Measurements from ENCODE around the gene SLC17A9. TPM values are rescaled to one million over a fixed set of nuclear protein-coding genes. Genes with fewer than 3 reads are reported as not detected.

SLC17A9 gene
- total RNA-seq, 1 donor from 2014 or later: 7.0 TPM

GRCh38 chr20:63005365-63005861 is 52.9 kb downstream of the SLC17A9 start:
- Mint-ChIP-seq H3K27me3 (ENCODE audit: unreplicated experiment) (peaks cover 13% of the 10 kb centered on the region), H3K4me3 (ENCODE audit: unreplicated experiment) (no peak overlapping the region), H3K9me3 (ENCODE audit: unreplicated experiment) (no peaks in the 10 kb centered on the region), H3K27ac (ENCODE audit: unreplicated experiment) (no peak overlapping the region), H3K36me3 (ENCODE audit: low read depth, unreplicated experiment) (peaks cover 3% of the 10 kb centered on the region), H3K4me1 (ENCODE audit: unreplicated experiment) (no peaks in the 10 kb centered on the region)
- DNase-seq (ENCODE audit: low spot score): no peak
- no peak for TF ChIP-seq CTCF (IDR thresholded peaks at IDR 0.05; ENCODE audit: unreplicated experiment)

GRCh38 chr20:63005862-63006539 is 53.5 kb downstream of the SLC17A9 start:
- no peaks in the 10 kb centered on the region for H3K4me1 Mint-ChIP-seq (ENCODE audit: unreplicated experiment)
- no peak overlapping the region for H3K27ac Mint-ChIP-seq (ENCODE audit: unreplicated experiment)
- no peak overlapping the region for H3K4me3 Mint-ChIP-seq (ENCODE audit: unreplicated experiment)
- no peak for DNase-seq (ENCODE audit: low spot score)
- peaks cover 11% of the 10 kb centered on the region for H3K27me3 Mint-ChIP-seq (ENCODE audit: unreplicated experiment)
- TF ChIP-seq CTCF (IDR thresholded peaks at IDR 0.05; ENCODE audit: unreplicated experiment): no peak
- peaks cover 3% of the 10 kb centered on the region for H3K36me3 Mint-ChIP-seq (ENCODE audit: low read depth, unreplicated experiment)
- no peaks in the 10 kb centered on the region for H3K9me3 Mint-ChIP-seq (ENCODE audit: unreplicated experiment)

GRCh38 chr20:63006540-63007359 is 54.2 kb downstream of the SLC17A9 start, which contains the start of gene BHLHE23:
TSS of gene BHLHE23 (minus strand) at chr20:63006964. CDS start at chr20:63006774, 190 bp downstream.
- no peaks in the 10 kb centered on the region for H3K9me3 Mint-ChIP-seq (ENCODE audit: unreplicated experiment)
- no peak within 1 kb of the TSS for H3K4me3 Mint-ChIP-seq (ENCODE audit: unreplicated experiment)
- H3K27me3 Mint-ChIP-seq (ENCODE audit: unreplicated experiment): peaks cover 11% of the 10 kb centered on the region
- H3K4me1 Mint-ChIP-seq (ENCODE audit: unreplicated experiment): no peaks in the 10 kb centered on the region
- TF ChIP-seq CTCF (IDR thresholded peaks at IDR 0.05; ENCODE audit: unreplicated experiment): no peak
- H3K36me3 Mint-ChIP-seq (ENCODE audit: low read depth, unreplicated experiment): peaks cover 3% of the 10 kb centered on the region
- DNase-seq (ENCODE audit: low spot score): no peak
- H3K27ac Mint-ChIP-seq (ENCODE audit: unreplicated experiment): no peak within 1 kb of the TSS

- Mint-ChIP-seq H3K27ac (ENCODE audit: unreplicated experiment) (no peak overlapping the region), H3K36me3 (ENCODE audit: low read depth, unreplicated experiment) (peaks cover 3% of the 10 kb centered on the region), H3K4me1 (ENCODE audit: unreplicated experiment) (no peaks in the 10 kb centered on the region), H3K4me3 (ENCODE audit: unreplicated experiment) (no peak overlapping the region), H3K9me3 (ENCODE audit: unreplicated experiment) (no peaks in the 10 kb centered on the region), H3K27me3 (ENCODE audit: unreplicated experiment) (peaks cover 11% of the 10 kb centered on the region)
- TF ChIP-seq CTCF (IDR thresholded peaks at IDR 0.05; ENCODE audit: unreplicated experiment): no peak
- no peak for DNase-seq (ENCODE audit: low spot score)
Observed at GRCh38 chr20:63007360-63007645, 54.8 kb downstream of the SLC17A9 start.
